Esophagus muscularis mucosa (tissue), 4 donors: ENCODE data around the gene TLK2. TPM values are rescaled to one million over a fixed set of nuclear protein-coding genes. Genes with fewer than 3 reads are reported as not detected.
A peak's percentile ranks its signal among the peaks of the same experiment; 100 is the strongest.

Experiments
- DNase-seq: peaks from one replicate; pipeline ENCODE4 v3.0.0-alpha.2; 2017; ENCODE audit errors: extremely low spot score
- H3K27ac ChIP-seq, 4 donors: fragments of 200-600 bp; sonication (generic); replicated peaks in 1 of 4; 1 replicate in 3 of 4; 2 replicates in 1 of 4; pipeline ENCODE4 v1.5.1; 2016 to 2019; ENCODE audit warnings: mild to moderate bottlenecking in 1 of 4
- H3K27me3 ChIP-seq, 4 donors: fragments of 200-600 bp; sonication (generic); one replicate each; pipeline versions ENCODE4 v1.5.1 to v1.6.0; 2016 to 2019
- H3K36me3 ChIP-seq, 4 donors: fragments of 200-600 bp; sonication (generic); one replicate each; pipeline ENCODE4 v1.5.1; 2016 to 2019
- H3K4me1 ChIP-seq, 4 donors: fragments of 200-600 bp; sonication (generic); one replicate each; pipeline ENCODE4 v1.5.1; 2016 to 2019
- H3K4me3 ChIP-seq, 4 donors: fragments of 200-600 bp; sonication (generic); 1 replicate in 2 of 4; 2 replicates in 2 of 4; pipeline ENCODE4 v1.5.1; 2016 to 2019; ENCODE audit warnings: mild to moderate bottlenecking in 4 of 4, moderate library complexity in 1 of 4
- H3K9me3 ChIP-seq, 4 donors: fragments of 200-600 bp; sonication (generic); 1 replicate in 3 of 4; 2 replicates in 1 of 4; pipeline ENCODE4 v1.5.1; 2016 to 2019
- CTCF ChIP-seq, 3 experiments: fragments of 200-600 bp in 2 of 3; fragments of 450-650 bp in 1 of 3; sonication (generic) in 2 of 3; IDR thresholded peaks; one replicate each; pipeline ENCODE4 v1.5.1; 2017 to 2019; ENCODE audit warnings: antibody characterized with exemption in 3 of 3, mild to moderate bottlenecking in 2 of 3, moderate library complexity in 1 of 3
- EP300 ChIP-seq: sonication (generic); formaldehyde crosslinking; IDR thresholded peaks from one replicate; pipeline ENCODE4 v1.6.1; 2017; ENCODE audit warnings: antibody characterized with exemption
- POLR2A ChIP-seq: fragments of 450-650 bp; IDR thresholded peaks from one replicate; pipeline ENCODE4 v1.6.1; 2017; ENCODE audit warnings: antibody characterized with exemption, moderate library complexity, mild to moderate bottlenecking, low read depth
- POLR2AphosphoS5 ChIP-seq, 2 donors: sonication (generic); formaldehyde crosslinking; IDR thresholded peaks; one replicate each; pipeline ENCODE4 v1.6.1; 2017; ENCODE audit warnings: antibody characterized with exemption in 2 of 2
- WGBS: methylation state at CpG from one replicate; pipeline ENCODE4 v1.1.5; 2018; 5-methylcytosine and 5-hydroxymethylcytosine counted together
- intact Hi-C: fragments of 100-400 bp; cut with DNase I; formaldehyde crosslinking; loops from one replicate; pipeline ENCODE4 v1.15.1; 2023
- total RNA-seq, 4 donors: library from RNA; depleted of rRNA; stranded (reverse); fragments of >200 nt; gene quantifications; one replicate each; pipeline versions ENCODE4 v1.1.0 to v1.2.1, GENCODE V29; 2016

TLK2 gene
- total RNA-seq, 4 donors from 2014 or later: 35.3 to 43.2 (median 38.3) TPM

GRCh38 chr17:62626719-62627218, 148.1 kb downstream of the TLK2 start:
- WGBS: 6% methylated on average over 15 of the region's 21 CpGs
- H3K27me3 ChIP-seq: peaks cover 0 to 56% (median 10%) of the 10 kb centered on the region in 4 donors
- no peak for DNase-seq
- TF ChIP-seq CTCF (IDR thresholded peaks at IDR 0.05) (no peak), EP300 (no peak), POLR2AphosphoS5 (IDR thresholded peaks at IDR 0.05) (peak; percentile 27 to 44), POLR2A (no peak)
- peaks cover 0 to 7% (median 3%) of the 10 kb centered on the region in 4 donors for H3K36me3 ChIP-seq
- peak overlapping the region; percentile 60 to 65 (median 63) for H3K4me3 ChIP-seq
- H3K9me3 ChIP-seq: no peaks in the 10 kb centered on the region
- peak overlapping the region; percentile 81 to 87 (median 83) for H3K27ac ChIP-seq
- intact Hi-C loops: no loop called here
- H3K4me1 ChIP-seq: peaks cover 17 to 47% (median 36%) of the 10 kb centered on the region in 4 donors

GRCh38 chr17:62627219-62627903, 148.7 kb downstream of the TLK2 start, which contains the start of gene MRC2:
TSS of gene MRC2 (plus strand) at chr17:62627670. CDS start at chr17:62627803, 133 bp downstream.
- TF ChIP-seq POLR2AphosphoS5 (IDR thresholded peaks at IDR 0.05) (peak; percentile 8 to 48), EP300 (no peak), POLR2A (no peak), CTCF (IDR thresholded peaks at IDR 0.05) (no peak)
- under 1% methylated on average over 38 of the region's 68 CpGs for WGBS
- Histone ChIP-seq H3K27ac (peak within 1 kb of the TSS; percentile 81 to 87 (median 83)), H3K4me3 (peak within 1 kb of the TSS; percentile 60 to 65 (median 63)), H3K9me3 (no peaks in the 10 kb centered on the region), H3K27me3 (peaks cover 0 to 59% (median 10%) of the 10 kb centered on the region in 4 donors), H3K4me1 (peaks cover 17 to 47% (median 36%) of the 10 kb centered on the region in 4 donors), H3K36me3 (peaks cover 0 to 7% (median 3%) of the 10 kb centered on the region in 4 donors)
- intact Hi-C loops: no loop called here
- DNase-seq: no peak

GRCh38 chr17:62627904-62628633, 149.4 kb downstream of the TLK2 start:
- Histone ChIP-seq H3K9me3 (no peaks in the 10 kb centered on the region), H3K4me3 (peak overlapping the region; percentile 60 to 65 (median 63)), H3K27me3 (peaks cover 0 to 59% (median 10%) of the 10 kb centered on the region in 4 donors), H3K36me3 (peaks cover 0 to 4% (median 2%) of the 10 kb centered on the region in 4 donors), H3K27ac (peak overlapping the region; percentile 81 to 87 (median 83)), H3K4me1 (peaks cover 17 to 47% (median 36%) of the 10 kb centered on the region in 4 donors)
- WGBS: 1% methylated on average over 40 of the region's 61 CpGs
- TF ChIP-seq POLR2AphosphoS5 (IDR thresholded peaks at IDR 0.05) (peak in 1 of 2 donors; percentile 36), POLR2A (no peak)
- DNase-seq: no peak
- intact Hi-C loops: no loop called here

GRCh38 chr17:62628831-62629555, 150.4 kb downstream of the TLK2 start:
- 48% methylated on average over 7 of the region's 19 CpGs for WGBS
- H3K4me1 ChIP-seq: peaks cover 17 to 47% (median 36%) of the 10 kb centered on the region in 4 donors

More at GRCh38 chr17:62628831-62629555, 150.4 kb downstream of the TLK2 start:
- intact Hi-C loops: no loop called here
- no peak for DNase-seq
- Histone ChIP-seq H3K9me3 (no peaks in the 10 kb centered on the region), H3K27ac (peak overlapping the region; percentile 81 to 87 (median 83)), H3K27me3 (peaks cover 0 to 59% (median 10%) of the 10 kb centered on the region in 4 donors), H3K4me3 (peak overlapping the region; percentile 60 to 65 (median 63)), H3K36me3 (no peaks in the 10 kb centered on the region)
- TF ChIP-seq EP300 (no peak), CTCF (IDR thresholded peaks at IDR 0.05) (no peak), POLR2A (no peak), POLR2AphosphoS5 (IDR thresholded peaks at IDR 0.05) (no peak)
